ENCODE data around the gene OTUD7B. TPM values are rescaled to one million over a fixed set of nuclear protein-coding genes. Genes with fewer than 3 reads are reported as not detected.

Gene OTUD7B
- total and polyA plus RNA-seq, 2 of the 8 experiments (the other 6 are each of a cell fraction or from before 2014, with no cell fraction given) = 4.2 to 21.5 TPM

GRCh38 chr1:149993764-149994163 lies 16.8 kb downstream of the OTUD7B start:
- no peak overlapping the region for H2AK5ac ChIP-seq (ENCODE audit: low read depth, low read length)
- H3K79me2 ChIP-seq (ENCODE audit: control insufficient read depth in 1 of 2, insufficient read depth in 2 of 2, low read length in 2 of 2) = peaks cover 0 to 64% of the 10 kb centered on the region in 2 experiments; a peak in 2 of 4 replicates
- no peak overlapping the region for H3K4me2 ChIP-seq (ENCODE audit: insufficient read depth in 1 of 2, low read depth in 2 of 2, low read length in 2 of 2)
- H4K20me1 ChIP-seq (replicated peaks in 1 of 2; ENCODE audit: control insufficient read depth in 1 of 2, insufficient read depth in 2 of 2, low read length in 2 of 2) = peaks cover 0 to 2% of the 10 kb centered on the region in 2 experiments
- no peak overlapping the region for H2AFZ ChIP-seq (ENCODE audit: low read length)
- H3K79me1 ChIP-seq (ENCODE audit: low read depth, low read length) = peaks cover 6% of the 10 kb centered on the region
- no peak overlapping the region for H3K14ac ChIP-seq (ENCODE audit: insufficient read length)
- no peak overlapping the region for H3K23ac ChIP-seq (ENCODE audit: insufficient read length)
- no peak overlapping the region for H3K27ac ChIP-seq (ENCODE audit: low read depth, low read length)
- H4K8ac ChIP-seq (ENCODE audit: extremely low read depth, insufficient read depth, low read length) = no peak overlapping the region
- no peak overlapping the region for H3K4me3 ChIP-seq (ENCODE audit: extremely low read depth in 1 of 4, insufficient read depth in 2 of 4, low read depth in 3 of 4, low read length in 4 of 4)
- no peaks in the 10 kb centered on the region for H3K36me3 ChIP-seq (ENCODE audit: control insufficient read depth in 2 of 4, insufficient read depth in 4 of 4, low read length in 3 of 4)
- FAIRE-seq = no peak
- no peak overlapping the region for H2BK15ac ChIP-seq (ENCODE audit: low read length)
- no peaks in the 10 kb centered on the region for H3K23me2 ChIP-seq (ENCODE audit: low read depth, low read length)
- no peak overlapping the region for H3K56ac ChIP-seq (replicated peaks; ENCODE audit: insufficient read length, low read depth, low read length)
- POLR2A ChIA-PET (ENCODE audit: partially characterized antibody) = no interaction called here
- no peak for TF ChIP-seq KDM4A (IDR thresholded peaks at IDR 0.05; ENCODE audit: low read depth, low read length, severe bottlenecking)
- no peak for TF ChIP-seq CEBPB (IDR thresholded peaks at IDR 0.05; ENCODE audit: low read depth, low read length)
- TF ChIP-seq YY1 (IDR thresholded peaks at IDR 0.05; ENCODE audit: low read depth, low read length) = no peak
- no peak for TF ChIP-seq E2F6 (IDR thresholded peaks at IDR 0.05)
- no peak for TF ChIP-seq TBP (IDR thresholded peaks at IDR 0.05; ENCODE audit: low read depth, low read length)
- no peak for TF ChIP-seq CBX8 (IDR thresholded peaks at IDR 0.05; ENCODE audit: borderline replicate concordance, low read depth, low read length)
- no peak overlapping the region for H2BK20ac ChIP-seq (ENCODE audit: low read length)
- DNase-seq (ENCODE audit: low read depth in 1 of 2, low spot score in 2 of 2) = no peak
- no peaks in the 10 kb centered on the region for H3K9me3 ChIP-seq (ENCODE audit: insufficient read depth in 2 of 2, low read depth in 1 of 2, low read length in 1 of 2)
- H4K91ac ChIP-seq (replicated peaks; ENCODE audit: insufficient read length, low read length) = no peak overlapping the region
- no peak overlapping the region for H4K5ac ChIP-seq (ENCODE audit: insufficient read length, low read depth, low read length)
- no peak overlapping the region for H3K18ac ChIP-seq (ENCODE audit: extremely low read depth, low read length)
- no peak overlapping the region for H3K4ac ChIP-seq (replicated peaks; ENCODE audit: insufficient read length, low read depth, low read length)
- H3K27me3 ChIP-seq (replicated peaks in 1 of 4; ENCODE audit: control insufficient read depth in 3 of 4, extremely low read depth in 1 of 4, insufficient read depth in 3 of 4, low read length in 3 of 4) = no peaks in the 10 kb centered on the region
- peaks cover 0 to 10% (median 5%) of the 10 kb centered on the region in 4 experiments; a peak in 4 of 7 replicates for H3K4me1 ChIP-seq (replicated peaks in 1 of 4; ENCODE audit: control insufficient read depth in 3 of 4, insufficient read depth in 4 of 4, low read length in 3 of 4)
- H2BK5ac ChIP-seq (ENCODE audit: low read depth, low read length) = no peak overlapping the region
- H3K9ac ChIP-seq (replicated peaks in 1 of 4; ENCODE audit: extremely low read depth in 1 of 4, low read depth in 3 of 4, low read length in 3 of 4) = no peak overlapping the region
- H2BK120ac ChIP-seq (replicated peaks; ENCODE audit: low read depth, low read length) = no peak overlapping the region
- no peak overlapping the region for H2BK12ac ChIP-seq (ENCODE audit: low read depth, low read length)
- CTCF ChIA-PET (ENCODE audit: partially characterized antibody) = no interaction called here

Data from H1 (cell line).